ENCODE data around the gene HEPACAM2.

The HEPACAM2 gene

DNA sequence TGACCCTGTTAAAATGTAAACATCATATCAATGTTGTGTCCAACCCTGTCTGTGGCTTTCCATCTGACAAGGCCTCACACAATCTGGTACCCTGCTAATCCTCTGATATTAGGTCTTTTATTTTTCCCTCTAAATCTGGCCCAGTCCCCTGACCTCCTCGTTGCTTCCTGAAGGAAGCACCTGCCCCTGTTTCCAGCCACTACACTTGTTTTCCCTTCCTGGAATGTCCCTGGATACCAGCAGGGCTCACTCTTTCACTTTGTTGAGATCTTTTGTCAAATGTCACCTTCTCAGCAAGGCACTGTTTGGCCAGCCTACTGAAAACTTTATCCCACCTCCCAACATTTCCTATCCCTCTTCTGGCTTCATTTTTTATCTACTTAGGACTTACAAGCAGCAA lies 80.2 kb downstream of the HEPACAM2 start:
- no peak for DNase-seq

DNA sequence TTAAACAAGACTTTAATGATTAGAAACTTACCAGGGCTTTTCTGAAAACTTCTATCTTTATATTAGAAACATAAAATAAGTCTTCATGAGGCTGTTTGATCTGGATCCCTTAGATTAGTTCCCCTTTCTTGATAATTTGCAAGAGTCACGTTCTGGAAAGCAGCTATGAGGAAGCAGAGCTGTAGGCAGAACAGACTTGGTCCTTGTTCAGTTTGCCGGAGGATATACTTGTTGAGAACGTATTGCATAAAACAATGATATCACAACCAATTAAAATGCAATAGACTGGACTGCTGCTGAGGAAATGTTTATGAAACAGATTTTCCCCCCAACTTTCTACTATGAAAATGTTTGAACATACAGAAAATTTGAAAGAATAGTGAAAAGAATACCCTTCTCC lies 80.9 kb downstream of the HEPACAM2 start:
- DNase-seq: no peak

DNA sequence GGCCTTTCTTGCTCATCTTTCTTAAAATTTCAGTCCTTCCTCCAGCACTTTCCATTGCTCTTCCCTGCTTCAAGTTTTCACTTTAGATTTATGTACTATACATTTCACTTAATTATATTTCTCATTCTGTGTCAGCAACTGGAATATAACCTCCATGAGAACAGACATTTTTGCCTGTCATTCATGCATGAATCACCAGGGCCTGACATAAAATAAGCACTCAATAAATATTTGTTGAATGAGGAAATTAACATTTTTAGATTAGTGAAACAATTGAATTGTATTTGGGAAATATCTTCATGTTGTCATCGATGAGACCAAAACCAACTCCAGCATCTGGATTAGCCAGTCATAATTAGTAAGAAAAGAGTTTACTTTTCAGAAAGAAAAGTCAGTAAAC lies 84.1 kb downstream of the HEPACAM2 start:
- DNase-seq: no peak

DNA sequence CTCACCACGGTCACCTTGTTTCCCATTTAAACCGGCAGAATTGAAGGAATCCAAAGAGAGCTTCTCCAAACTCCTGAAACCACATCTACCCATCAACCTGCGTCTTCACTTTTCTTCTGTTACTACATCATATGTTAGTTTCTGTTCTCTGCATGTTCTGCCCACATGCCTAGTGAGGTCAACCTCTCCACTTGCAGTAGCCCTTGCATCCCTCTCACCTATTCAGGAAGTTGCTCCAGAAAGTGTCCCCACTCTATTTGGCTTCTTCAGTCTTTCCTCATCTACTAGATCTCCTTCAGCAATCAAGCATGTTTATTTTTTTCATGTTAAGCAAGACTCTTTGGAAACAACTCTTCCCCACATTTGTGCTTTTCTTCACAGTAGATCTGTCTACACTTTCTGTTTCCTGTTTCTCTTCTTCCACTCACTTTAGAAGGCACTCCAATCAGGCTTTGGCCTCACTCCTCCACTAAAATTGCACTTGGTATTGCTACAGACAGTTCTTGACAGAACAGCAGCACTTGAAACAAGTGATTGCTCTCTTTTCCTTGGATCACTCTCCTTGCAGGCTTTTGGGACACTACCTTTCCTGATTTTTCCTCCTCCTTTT lies 85.6 kb downstream of the HEPACAM2 start:
- no peak for DNase-seq

DNA sequence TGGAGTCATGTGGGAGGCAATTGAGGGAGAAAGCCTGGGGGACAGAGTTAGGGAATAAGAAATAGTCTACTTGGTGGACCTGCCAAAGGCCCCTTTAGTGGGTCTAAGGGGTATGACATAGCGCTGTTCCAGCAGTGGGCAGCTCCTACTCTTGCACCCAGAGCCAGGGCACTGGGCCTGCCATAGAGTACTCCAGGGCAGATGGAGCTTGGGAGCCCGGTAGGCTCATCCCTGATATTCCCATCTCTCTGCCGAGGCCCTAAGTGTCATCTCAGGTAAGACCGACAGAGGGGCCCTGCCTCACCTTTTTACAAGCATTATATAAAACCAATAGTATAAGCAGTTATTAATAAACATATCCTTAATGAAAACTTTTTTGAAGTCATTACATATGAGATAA lies 87.7 kb downstream of the HEPACAM2 start:
- DNase-seq: no peak

All from activated CD4-positive, alpha-beta T cell treated with anti-CD3 and anti-CD28 coated beads for 1 hour (primary cell).